Smooth muscle cell of the umbilical artery (primary cell): Measurements from ENCODE around the gene GLUD1. TPM values are rescaled to one million over a fixed set of nuclear protein-coding genes. Genes with fewer than 3 reads are reported as not detected.

Experiments
- total RNA-seq: library from RNA; depleted of rRNA; stranded (reverse); fragments of >200 nt; gene quantifications from 2 replicates; pipeline ENCODE4 v1.2.3, GENCODE V29; 2014

Gene GLUD1
- 161 and 209 TPM in 2 replicates for total RNA-seq

DNA sequence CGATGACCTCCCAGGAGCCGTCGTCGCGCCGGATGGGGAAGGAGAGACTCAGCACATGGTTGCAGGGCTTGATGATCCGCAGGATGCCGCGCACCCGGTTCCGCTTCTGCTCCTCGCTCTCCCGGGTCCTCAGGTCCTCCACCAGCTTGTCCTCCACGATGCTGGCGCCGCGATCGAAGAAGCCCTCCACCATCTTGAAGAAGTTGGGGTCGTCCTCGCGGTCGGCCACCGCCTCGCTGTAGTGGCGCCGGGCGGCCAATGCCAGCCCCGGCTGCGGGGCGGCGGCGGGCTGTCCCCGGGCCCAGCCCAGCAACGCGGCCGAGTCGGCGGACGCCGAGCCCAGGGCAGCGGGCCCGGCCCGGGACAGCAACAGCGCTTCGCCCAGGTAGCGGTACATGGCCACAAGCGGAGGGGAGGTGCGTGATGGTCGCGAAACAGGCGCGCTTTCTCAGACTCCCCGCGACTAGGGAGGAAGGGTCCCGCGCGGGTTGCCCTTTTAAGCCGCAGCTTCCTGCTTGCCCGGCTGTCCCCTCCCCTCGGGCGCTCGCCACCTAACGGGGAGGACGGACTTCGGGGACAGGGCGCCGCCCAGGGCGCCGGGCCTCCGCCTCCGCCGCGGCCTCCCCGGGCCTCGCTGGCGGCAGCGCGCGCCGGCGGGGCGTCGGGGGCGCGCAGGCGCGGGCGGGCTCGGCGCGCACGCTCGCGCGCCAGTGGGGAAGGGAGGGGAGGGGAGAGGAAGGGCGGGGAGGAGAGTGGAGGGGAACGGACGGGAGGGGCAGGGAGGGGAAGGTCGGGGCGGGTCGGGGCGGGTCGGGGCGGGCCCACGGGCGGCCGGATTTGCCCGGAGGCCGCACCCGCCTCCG is at the start of gene GLUD1, which contains the start of gene SHLD2:
Gene GLUD1 (minus strand): TSS at position 471 of the 863 bp plus-strand sequence. CDS start 74 bp downstream, at position 397.
Gene SHLD2 (plus strand): TSS at position 834 of the 863 bp plus-strand sequence. CDS start 56,149 bp downstream, outside the sequence.

DNA sequence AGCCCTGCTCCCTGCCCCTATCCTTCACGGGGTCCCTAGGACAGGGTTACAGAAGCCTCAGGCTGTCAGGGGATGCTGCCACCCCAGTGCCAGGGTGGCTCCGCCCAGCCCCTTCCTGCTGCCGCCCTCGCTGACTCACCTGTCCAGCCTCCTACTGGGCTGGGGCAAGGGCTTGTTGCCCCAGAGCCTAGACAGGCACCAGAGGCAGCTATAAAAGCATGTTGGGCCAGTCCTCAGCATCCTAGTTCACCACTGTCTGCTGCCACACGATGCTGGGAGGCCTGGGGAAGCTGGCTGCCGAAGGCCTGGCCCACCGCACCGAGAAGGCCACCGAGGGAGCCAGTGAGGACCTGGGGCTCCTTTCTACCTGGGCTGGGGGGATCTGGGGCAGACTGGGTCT is 74.6 kb downstream of the GLUD1 start, which contains the start of gene FAM25A:
Gene FAM25A (plus strand): TSS at position 239 of the 400 bp plus-strand sequence. CDS start 31 bp downstream, at position 270.

Other genes starting within 250 kb of the GLUD1 start
- gene MMRN2, start 137.2 kb downstream of the GLUD1 start, total RNA-seq = 2.4 and 3.0 TPM in 2 replicates
- gene SNCG, start 136.2 kb downstream of the GLUD1 start, total RNA-seq = 1.8 and 3.3 TPM in 2 replicates
- 1.3 and 1.5 TPM in 2 replicates for gene ADIRF, start 126.4 kb downstream of the GLUD1 start, total RNA-seq
- not detected in 2 replicates for gene FAM25A, start 74.5 kb downstream of the GLUD1 start, total RNA-seq
- 23.8 and 33.2 TPM in 2 replicates for gene SHLD2, start 363 bp upstream of the GLUD1 start, total RNA-seq
- 0.30 and 0.37 TPM in 2 replicates for gene NUTM2A, start 130.6 kb upstream of the GLUD1 start, total RNA-seq